HepG2 (cell line): ENCODE measurements around the gene BRK1. TPM values are rescaled to one million over a fixed set of nuclear protein-coding genes. Genes with fewer than 3 reads are reported as not detected.
A peak's percentile ranks its signal among the peaks of the same experiment; 100 is the strongest.

ENCODE experiments used
- FOXK1 ChIP-seq: sonication (generic); formaldehyde crosslinking; IDR thresholded peaks from 2 replicates; pipeline ENCODE4 v1.4.0; 2020; ENCODE audit warnings: low read depth, missing genetic modification reagents, borderline replicate concordance
- GTF2F1 ChIP-seq: fragments of 150-350 bp; IDR thresholded peaks from 2 replicates; pipeline ENCODE4 v1.6.1; 2014; ENCODE audit warnings: low read length
- HNF4G ChIP-seq, 2 experiments: sonication (generic) in 1 of 2; formaldehyde crosslinking in 1 of 2; IDR thresholded peaks; 2 replicates each; pipeline versions ENCODE4 v1.4.0 to v1.6.1; 2011 to 2020; ENCODE audit warnings: borderline replicate concordance in 2 of 2, low read depth in 2 of 2, mild to moderate bottlenecking in 2 of 2, low read length in 1 of 2, missing genetic modification reagents in 1 of 2, moderate library complexity in 1 of 2
- MXD4 ChIP-seq: IDR thresholded peaks from 2 replicates; pipeline ENCODE4 v1.6.1; 2016; ENCODE audit warnings: mild to moderate bottlenecking, missing biosample characterization, missing genetic modification reagents
- NFYC ChIP-seq: IDR thresholded peaks from 2 replicates; pipeline ENCODE4 v1.6.1; 2016; ENCODE audit warnings: missing genetic modification reagents, missing compliant biosample characterization
- PHF5A ChIP-seq: IDR thresholded peaks from one replicate; pipeline ENCODE4 v1.6.1; 2018; ENCODE audit warnings: low read depth, missing genetic modification reagents; ENCODE audit not compliant: unreplicated experiment
- TCF7 ChIP-seq: sonication (generic); IDR thresholded peaks from 2 replicates; pipeline ENCODE4 v1.6.1; 2016; ENCODE audit warnings: antibody characterized with exemption, low read depth
- ZNF629 ChIP-seq: sonication (generic); formaldehyde crosslinking; conservative IDR thresholded peaks from 2 replicates; pipeline ENCODE4 v1.5.0; 2020; ENCODE audit warnings: missing genetic modification reagents
- ZNF652 ChIP-seq: IDR thresholded peaks from 2 replicates; pipeline ENCODE4 v1.6.1; 2016; ENCODE audit warnings: low read depth, borderline replicate concordance
- polyA plus RNA-seq, 8 experiments: library from polyadenylated mRNA; depleted of rRNA in 3 of 8; stranded (reverse) in 7 of 8; unstranded in 1 of 8; fragments of >200 nt; fragmentation: Illumina TruSeq in 4 of 8; extraction: Trizol in 4 of 8; gene quantifications; 2 replicates each; pipeline versions ENCODE4 v1.2.1 to v1.2.3, GENCODE V29; 2011 to 2016; ENCODE audit warnings: low read depth in 4 of 8, missing spikeins in 1 of 8, mixed read lengths in 1 of 8; ENCODE audit not compliant: insufficient read depth in 1 of 8
- total RNA-seq, 5 experiments: library from RNA; depleted of rRNA; stranded (reverse); fragments of >200 nt; fragmentation: Illumina TruSeq; extraction: Trizol; gene quantifications; 2 replicates each; pipeline ENCODE4 v1.2.3, GENCODE V29; 2016; ENCODE audit warnings: low read depth in 1 of 5
- TF ChIP-seq, protein P1 (sequence below): sonication (generic); formaldehyde crosslinking; IDR thresholded peaks from one replicate; pipeline ENCODE4 v1.5.1; 2020; ENCODE audit warnings: mild to moderate bottlenecking, missing genetic modification reagents; ENCODE audit errors: not compliant biosample characterization
- TF ChIP-seq, protein P2 (sequence below): sonication (generic); formaldehyde crosslinking; IDR thresholded peaks from 2 replicates; pipeline ENCODE4 v1.5.0; 2020; ENCODE audit warnings: mild to moderate bottlenecking, missing genetic modification reagents, borderline replicate concordance

BRK1 gene
- total and polyA plus RNA-seq, 2 of the 13 experiments (the other 11 are each of a cell fraction or from before 2014, with no cell fraction given) = 118 to 155 TPM

GRCh38 chr3:10115326-10116137 is at the start of gene BRK1 (continued):
- TF ChIP-seq ZNF652 (CRISPR knock-in tag) = no peak
- TF ChIP-seq HNF4G (IDR thresholded peaks at IDR 0.05; ENCODE audit: borderline replicate concordance, low read depth, low read length) = no peak
- TF ChIP-seq HNF4G (CRISPR knock-in tag; IDR thresholded peaks at IDR 0.05; ENCODE audit: borderline replicate concordance, low read depth) = peak; percentile 64; the same call in 1 of the 2 replicates
- no peak for TF ChIP-seq GTF2F1
- no peak; the same call in 1 of the 2 replicates for TF ChIP-seq FOXK1 (CRISPR knock-in tag)
- peak; percentile 79 for TF ChIP-seq NFYC (CRISPR knock-in tag)
- TF ChIP-seq ZNF629 = 0 out of 2 replicates have a peak, but pooled peaks have one; percentile 44
- TF ChIP-seq PHF5A (CRISPR knock-in tag) = no peak
- no peak for TF ChIP-seq TCF7
- TF ChIP-seq, protein P1, sequence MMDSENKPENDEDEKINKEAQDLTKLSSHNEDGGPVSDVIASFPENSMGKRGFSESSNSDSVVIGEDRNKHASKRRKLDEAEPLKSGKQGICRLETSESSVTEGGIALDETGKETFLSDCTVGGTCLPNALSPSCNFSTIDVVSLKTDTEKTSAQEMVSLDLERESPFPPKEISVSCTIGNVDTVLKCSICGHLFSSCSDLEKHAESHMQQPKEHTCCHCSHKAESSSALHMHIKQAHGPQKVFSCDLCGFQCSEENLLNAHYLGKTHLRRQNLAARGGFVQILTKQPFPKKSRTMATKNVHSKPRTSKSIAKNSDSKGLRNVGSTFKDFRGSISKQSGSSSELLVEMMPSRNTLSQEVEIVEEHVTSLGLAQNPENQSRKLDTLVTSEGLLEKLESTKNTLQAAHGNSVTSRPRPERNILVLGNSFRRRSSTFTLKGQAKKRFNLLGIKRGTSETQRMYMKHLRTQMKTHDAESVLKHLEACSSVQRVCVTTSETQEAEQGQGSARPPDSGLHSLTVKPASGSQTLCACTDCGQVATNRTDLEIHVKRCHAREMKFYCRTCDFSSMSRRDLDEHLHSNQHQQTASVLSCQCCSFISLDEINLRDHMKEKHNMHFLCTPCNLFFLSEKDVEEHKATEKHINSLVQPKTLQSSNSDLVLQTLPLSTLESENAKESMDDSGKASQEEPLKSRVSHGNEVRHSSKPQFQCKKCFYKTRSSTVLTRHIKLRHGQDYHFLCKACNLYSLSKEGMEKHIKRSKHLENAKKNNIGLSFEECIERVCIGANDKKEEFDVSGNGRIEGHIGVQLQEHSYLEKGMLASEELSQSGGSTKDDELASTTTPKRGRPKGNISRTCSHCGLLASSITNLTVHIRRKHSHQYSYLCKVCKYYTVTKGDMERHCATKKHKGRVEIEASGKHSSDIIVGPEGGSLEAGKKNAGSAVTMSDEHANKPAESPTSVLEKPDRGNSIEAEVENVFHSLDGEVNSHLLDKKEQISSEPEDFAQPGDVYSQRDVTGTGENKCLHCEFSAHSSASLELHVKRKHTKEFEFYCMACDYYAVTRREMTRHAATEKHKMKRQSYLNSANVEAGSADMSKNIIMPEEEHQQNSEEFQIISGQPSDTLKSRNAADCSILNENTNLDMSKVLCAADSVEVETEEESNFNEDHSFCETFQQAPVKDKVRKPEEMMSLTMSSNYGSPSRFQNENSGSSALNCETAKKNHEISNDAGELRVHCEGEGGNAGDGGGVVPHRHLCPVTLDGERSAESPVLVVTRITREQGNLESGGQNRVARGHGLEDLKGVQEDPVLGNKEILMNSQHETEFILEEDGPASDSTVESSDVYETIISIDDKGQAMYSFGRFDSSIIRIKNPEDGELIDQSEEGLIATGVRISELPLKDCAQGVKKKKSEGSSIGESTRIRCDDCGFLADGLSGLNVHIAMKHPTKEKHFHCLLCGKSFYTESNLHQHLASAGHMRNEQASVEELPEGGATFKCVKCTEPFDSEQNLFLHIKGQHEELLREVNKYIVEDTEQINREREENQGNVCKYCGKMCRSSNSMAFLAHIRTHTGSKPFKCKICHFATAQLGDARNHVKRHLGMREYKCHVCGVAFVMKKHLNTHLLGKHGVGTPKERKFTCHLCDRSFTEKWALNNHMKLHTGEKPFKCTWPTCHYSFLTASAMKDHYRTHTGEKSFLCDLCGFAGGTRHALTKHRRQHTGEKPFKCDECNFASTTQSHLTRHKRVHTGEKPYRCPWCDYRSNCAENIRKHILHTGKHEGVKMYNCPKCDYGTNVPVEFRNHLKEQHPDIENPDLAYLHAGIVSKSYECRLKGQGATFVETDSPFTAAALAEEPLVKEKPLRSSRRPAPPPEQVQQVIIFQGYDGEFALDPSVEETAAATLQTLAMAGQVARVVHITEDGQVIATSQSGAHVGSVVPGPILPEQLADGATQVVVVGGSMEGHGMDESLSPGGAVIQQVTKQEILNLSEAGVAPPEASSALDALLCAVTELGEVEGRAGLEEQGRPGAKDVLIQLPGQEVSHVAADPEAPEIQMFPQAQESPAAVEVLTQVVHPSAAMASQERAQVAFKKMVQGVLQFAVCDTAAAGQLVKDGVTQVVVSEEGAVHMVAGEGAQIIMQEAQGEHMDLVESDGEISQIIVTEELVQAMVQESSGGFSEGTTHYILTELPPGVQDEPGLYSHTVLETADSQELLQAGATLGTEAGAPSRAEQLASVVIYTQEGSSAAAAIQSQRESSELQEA (CRISPR knock-in tag) = no peak
- TF ChIP-seq MXD4 (CRISPR knock-in tag) = peak; percentile 76; the same call in 1 of the 2 replicates
- TF ChIP-seq, protein P2, sequence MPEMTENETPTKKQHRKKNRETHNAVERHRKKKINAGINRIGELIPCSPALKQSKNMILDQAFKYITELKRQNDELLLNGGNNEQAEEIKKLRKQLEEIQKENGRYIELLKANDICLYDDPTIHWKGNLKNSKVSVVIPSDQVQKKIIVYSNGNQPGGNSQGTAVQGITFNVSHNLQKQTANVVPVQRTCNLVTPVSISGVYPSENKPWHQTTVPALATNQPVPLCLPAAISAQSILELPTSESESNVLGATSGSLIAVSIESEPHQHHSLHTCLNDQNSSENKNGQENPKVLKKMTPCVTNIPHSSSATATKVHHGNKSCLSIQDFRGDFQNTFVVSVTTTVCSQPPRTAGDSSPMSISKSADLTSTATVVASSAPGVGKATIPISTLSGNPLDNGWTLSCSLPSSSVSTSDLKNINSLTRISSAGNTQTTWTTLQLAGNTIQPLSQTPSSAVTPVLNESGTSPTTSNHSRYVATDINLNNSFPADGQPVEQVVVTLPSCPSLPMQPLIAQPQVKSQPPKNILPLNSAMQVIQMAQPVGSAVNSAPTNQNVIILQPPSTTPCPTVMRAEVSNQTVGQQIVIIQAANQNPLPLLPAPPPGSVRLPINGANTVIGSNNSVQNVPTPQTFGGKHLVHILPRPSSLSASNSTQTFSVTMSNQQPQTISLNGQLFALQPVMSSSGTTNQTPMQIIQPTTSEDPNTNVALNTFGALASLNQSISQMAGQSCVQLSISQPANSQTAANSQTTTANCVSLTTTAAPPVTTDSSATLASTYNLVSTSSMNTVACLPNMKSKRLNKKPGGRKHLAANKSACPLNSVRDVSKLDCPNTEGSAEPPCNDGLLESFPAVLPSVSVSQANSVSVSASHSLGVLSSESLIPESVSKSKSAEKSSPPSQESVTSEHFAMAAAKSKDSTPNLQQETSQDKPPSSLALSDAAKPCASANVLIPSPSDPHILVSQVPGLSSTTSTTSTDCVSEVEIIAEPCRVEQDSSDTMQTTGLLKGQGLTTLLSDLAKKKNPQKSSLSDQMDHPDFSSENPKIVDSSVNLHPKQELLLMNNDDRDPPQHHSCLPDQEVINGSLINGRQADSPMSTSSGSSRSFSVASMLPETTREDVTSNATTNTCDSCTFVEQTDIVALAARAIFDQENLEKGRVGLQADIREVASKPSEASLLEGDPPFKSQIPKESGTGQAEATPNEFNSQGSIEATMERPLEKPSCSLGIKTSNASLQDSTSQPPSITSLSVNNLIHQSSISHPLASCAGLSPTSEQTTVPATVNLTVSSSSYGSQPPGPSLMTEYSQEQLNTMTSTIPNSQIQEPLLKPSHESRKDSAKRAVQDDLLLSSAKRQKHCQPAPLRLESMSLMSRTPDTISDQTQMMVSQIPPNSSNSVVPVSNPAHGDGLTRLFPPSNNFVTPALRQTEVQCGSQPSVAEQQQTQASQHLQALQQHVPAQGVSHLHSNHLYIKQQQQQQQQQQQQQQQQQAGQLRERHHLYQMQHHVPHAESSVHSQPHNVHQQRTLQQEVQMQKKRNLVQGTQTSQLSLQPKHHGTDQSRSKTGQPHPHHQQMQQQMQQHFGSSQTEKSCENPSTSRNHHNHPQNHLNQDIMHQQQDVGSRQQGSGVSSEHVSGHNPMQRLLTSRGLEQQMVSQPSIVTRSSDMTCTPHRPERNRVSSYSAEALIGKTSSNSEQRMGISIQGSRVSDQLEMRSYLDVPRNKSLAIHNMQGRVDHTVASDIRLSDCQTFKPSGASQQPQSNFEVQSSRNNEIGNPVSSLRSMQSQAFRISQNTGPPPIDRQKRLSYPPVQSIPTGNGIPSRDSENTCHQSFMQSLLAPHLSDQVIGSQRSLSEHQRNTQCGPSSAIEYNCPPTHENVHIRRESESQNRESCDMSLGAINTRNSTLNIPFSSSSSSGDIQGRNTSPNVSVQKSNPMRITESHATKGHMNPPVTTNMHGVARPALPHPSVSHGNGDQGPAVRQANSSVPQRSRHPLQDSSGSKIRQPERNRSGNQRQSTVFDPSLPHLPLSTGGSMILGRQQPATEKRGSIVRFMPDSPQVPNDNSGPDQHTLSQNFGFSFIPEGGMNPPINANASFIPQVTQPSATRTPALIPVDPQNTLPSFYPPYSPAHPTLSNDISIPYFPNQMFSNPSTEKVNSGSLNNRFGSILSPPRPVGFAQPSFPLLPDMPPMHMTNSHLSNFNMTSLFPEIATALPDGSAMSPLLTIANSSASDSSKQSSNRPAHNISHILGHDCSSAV (CRISPR knock-in tag) = no peak
